Ishikawa (cell line): Measurements from ENCODE around the gene HDGFL2.

ENCODE experiments used
- CEBPB ChIP-seq: IDR thresholded peaks from 2 replicates; pipeline ENCODE4 v1.6.1; 2012
- CREB1 ChIP-seq: IDR thresholded peaks from 2 replicates; pipeline ENCODE4 v1.6.1; 2012; ENCODE audit warnings: low read depth
- EGR1 ChIP-seq: IDR thresholded peaks from 2 replicates; pipeline ENCODE4 v1.6.1; 2012
- EP300 ChIP-seq: IDR thresholded peaks from 2 replicates; pipeline ENCODE4 v1.6.1; 2012; ENCODE audit warnings: borderline replicate concordance
- FOXM1 ChIP-seq: IDR thresholded peaks from 2 replicates; pipeline ENCODE4 v1.6.1; 2012; ENCODE audit warnings: low read depth, borderline replicate concordance
- NFIC ChIP-seq: IDR thresholded peaks from 2 replicates; pipeline ENCODE4 v1.6.1; 2012
- RAD21 ChIP-seq: IDR thresholded peaks from 2 replicates; pipeline ENCODE4 v1.6.1; 2012; ENCODE audit warnings: low read depth
- TAF1 ChIP-seq: IDR thresholded peaks from 2 replicates; pipeline ENCODE4 v1.6.1; 2012; ENCODE audit warnings: low read depth, mild to moderate bottlenecking
- TCF12 ChIP-seq: IDR thresholded peaks from 2 replicates; pipeline ENCODE4 v1.6.1; 2012; ENCODE audit warnings: low read depth
- TEAD4 ChIP-seq: IDR thresholded peaks from 2 replicates; pipeline ENCODE4 v1.6.1; 2012
- YY1 ChIP-seq: IDR thresholded peaks from 2 replicates; pipeline ENCODE4 v1.6.1; 2012; ENCODE audit warnings: low read depth
- ZBTB7A ChIP-seq: IDR thresholded peaks from 2 replicates; pipeline ENCODE4 v1.6.1; 2012; ENCODE audit warnings: low read depth
- TF ChIP-seq, protein P1 (sequence below): IDR thresholded peaks from 2 replicates; pipeline ENCODE4 v1.6.1; 2012
- TF ChIP-seq, protein P2 (sequence below): IDR thresholded peaks from 2 replicates; pipeline ENCODE4 v1.6.1; 2012; ENCODE audit warnings: low read depth, mild to moderate bottlenecking
- TF ChIP-seq, protein P3 (sequence below): IDR thresholded peaks from 2 replicates; pipeline ENCODE4 v1.6.1; 2012

HDGFL2 gene

DNA sequence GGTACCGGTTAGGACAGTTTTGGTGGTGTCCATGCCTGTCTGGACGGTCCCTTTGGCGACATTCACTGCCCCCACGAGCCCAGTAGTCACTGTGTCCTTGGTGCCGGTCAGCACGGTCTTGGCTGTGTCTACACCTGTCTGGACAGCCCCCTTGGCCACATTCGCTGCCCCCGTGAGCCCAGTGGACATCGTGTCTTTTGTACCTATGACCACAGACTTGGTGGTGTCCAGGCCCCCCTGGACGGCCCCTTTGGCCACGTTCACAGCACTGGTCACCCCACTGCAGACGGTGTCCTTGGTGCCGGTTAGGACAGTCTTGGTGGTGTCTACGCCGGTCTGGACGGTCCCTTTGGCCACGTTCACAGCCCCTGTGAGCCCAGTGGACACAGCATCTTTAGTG is 40.0 kb downstream of the HDGFL2 start:
- no peak for TF ChIP-seq TEAD4
- no peak for TF ChIP-seq EP300
- no peak for TF ChIP-seq ZBTB7A
- TF ChIP-seq YY1: no peak
- TF ChIP-seq NFIC: no peak
- TF ChIP-seq, protein P1, sequence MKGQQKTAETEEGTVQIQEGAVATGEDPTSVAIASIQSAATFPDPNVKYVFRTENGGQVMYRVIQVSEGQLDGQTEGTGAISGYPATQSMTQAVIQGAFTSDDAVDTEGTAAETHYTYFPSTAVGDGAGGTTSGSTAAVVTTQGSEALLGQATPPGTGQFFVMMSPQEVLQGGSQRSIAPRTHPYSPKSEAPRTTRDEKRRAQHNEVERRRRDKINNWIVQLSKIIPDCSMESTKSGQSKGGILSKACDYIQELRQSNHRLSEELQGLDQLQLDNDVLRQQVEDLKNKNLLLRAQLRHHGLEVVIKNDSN: no peak

DNA sequence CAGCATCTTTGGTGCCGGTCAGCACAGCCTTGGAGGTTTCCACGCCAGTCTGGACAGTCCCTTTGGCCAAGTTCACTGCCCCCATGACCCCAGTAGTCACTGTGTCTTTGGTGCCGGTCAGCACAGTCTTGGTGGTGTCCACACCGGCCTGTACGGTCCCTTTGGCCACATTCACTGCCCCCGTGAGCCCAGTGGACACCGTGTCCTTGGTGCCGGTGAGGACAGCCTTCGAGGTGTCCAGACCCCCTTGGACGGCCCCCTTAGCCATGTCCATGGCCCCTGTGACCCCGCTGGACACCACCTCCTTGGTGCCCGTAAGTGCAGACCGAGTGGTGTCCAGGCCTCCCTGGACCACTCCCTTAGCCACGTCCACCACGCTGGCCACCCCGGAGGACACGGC is 41.2 kb downstream of the HDGFL2 start:
- TF ChIP-seq CEBPB (no peak), RAD21 (no peak)
- TF ChIP-seq, protein P1: no peak

DNA sequence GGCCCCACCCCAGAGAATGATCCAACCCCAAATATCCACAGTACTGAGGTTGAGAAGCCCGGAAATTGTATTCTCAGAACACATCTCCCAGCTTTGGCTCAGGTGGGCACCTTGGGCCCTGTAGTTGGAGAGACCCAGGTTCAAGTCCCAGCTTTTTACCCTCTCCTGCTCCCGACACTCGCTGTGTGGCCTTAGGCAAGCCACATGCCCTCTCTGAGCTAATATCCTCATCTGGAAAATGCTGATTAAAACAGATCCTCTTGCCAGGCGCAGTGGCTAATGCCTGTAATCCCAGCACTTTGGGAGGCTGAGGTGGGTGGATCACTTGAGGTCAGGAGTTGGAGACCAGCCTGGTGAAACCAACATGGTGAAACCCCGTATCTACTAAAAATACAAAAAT is 43.6 kb downstream of the HDGFL2 start:
- TF ChIP-seq ZBTB7A (no peak), TCF12 (no peak), RAD21 (no peak), EP300 (no peak), CREB1 (no peak), NFIC (no peak), EGR1 (no peak), YY1 (no peak), CEBPB (no peak), TAF1 (no peak), TEAD4 (no peak), FOXM1 (no peak)
- TF ChIP-seq, protein P2, sequence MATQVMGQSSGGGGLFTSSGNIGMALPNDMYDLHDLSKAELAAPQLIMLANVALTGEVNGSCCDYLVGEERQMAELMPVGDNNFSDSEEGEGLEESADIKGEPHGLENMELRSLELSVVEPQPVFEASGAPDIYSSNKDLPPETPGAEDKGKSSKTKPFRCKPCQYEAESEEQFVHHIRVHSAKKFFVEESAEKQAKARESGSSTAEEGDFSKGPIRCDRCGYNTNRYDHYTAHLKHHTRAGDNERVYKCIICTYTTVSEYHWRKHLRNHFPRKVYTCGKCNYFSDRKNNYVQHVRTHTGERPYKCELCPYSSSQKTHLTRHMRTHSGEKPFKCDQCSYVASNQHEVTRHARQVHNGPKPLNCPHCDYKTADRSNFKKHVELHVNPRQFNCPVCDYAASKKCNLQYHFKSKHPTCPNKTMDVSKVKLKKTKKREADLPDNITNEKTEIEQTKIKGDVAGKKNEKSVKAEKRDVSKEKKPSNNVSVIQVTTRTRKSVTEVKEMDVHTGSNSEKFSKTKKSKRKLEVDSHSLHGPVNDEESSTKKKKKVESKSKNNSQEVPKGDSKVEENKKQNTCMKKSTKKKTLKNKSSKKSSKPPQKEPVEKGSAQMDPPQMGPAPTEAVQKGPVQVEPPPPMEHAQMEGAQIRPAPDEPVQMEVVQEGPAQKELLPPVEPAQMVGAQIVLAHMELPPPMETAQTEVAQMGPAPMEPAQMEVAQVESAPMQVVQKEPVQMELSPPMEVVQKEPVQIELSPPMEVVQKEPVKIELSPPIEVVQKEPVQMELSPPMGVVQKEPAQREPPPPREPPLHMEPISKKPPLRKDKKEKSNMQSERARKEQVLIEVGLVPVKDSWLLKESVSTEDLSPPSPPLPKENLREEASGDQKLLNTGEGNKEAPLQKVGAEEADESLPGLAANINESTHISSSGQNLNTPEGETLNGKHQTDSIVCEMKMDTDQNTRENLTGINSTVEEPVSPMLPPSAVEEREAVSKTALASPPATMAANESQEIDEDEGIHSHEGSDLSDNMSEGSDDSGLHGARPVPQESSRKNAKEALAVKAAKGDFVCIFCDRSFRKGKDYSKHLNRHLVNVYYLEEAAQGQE: no peak
- TF ChIP-seq, protein P1: no peak
- TF ChIP-seq, protein P3, sequence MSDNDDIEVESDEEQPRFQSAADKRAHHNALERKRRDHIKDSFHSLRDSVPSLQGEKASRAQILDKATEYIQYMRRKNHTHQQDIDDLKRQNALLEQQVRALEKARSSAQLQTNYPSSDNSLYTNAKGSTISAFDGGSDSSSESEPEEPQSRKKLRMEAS: no peak

DNA sequence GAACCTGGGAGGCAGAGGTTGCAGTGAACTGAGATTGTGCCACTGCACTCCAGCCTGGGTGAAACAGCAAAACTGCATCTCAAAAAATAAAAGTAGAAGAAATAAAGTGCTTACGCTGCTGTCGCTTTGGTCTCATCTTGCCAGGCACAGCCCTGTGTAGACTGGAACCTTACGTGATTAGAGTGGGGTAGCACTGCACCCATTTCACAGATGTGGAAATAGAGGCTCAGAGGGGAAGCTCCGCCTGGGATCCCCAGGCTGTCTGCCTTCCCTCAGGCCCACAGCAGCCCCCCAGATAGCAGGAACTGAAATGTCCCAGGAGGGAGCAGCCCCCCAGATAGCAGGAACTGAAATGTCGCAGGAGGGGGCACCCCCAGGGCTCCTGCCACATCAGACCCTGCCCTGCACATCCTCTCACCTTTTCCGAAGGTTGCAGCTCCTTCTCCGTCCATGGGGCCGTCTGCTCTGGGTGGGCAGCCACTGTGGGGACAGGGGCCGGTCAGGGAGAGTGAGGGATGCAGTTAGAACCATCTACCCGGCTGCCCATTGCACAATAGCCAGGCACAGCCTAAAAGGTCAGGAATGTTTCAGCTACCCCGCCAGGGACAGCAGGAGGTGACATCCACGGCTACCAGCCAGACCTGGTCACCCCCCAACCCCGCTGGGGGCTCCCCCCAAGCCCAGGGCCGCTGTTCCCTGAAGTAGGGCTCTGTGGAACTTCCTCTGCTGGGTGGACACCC is 44.3 kb downstream of the HDGFL2 start:
- TF ChIP-seq EP300: no peak
- no peak for TF ChIP-seq TAF1
- TF ChIP-seq RAD21: no peak
- TF ChIP-seq NFIC: no peak
- TF ChIP-seq CEBPB: peak; percentile 63; the same call in 1 of the 2 replicates
- TF ChIP-seq, protein P1: no peak
- no peak for TF ChIP-seq FOXM1

DNA sequence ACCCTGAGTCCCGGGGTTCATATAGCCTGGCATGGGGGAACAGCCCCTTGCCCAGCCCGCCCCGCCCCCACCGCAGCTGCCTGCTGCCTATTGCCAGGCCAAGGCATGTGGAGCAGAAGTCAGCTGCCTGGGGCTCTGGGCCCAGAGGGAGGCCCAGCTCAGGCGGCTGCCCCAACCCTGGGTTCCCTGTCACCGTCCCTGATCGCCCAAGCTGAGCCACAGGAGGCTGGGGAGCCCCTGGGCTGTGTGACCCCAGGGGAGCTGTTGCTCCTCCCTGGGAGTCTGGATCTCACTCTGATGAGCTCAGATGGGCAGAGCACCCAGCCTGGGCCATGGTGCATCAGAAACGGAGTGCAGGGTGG is 44.8 kb downstream of the HDGFL2 start:
- TF ChIP-seq, protein P3: no peak
- TF ChIP-seq EGR1 (no peak), YY1 (no peak), EP300 (no peak), CEBPB (no peak), TCF12 (no peak), RAD21 (no peak), TEAD4 (no peak), NFIC (no peak), TAF1 (no peak), ZBTB7A (no peak), FOXM1 (no peak), CREB1 (no peak)
- TF ChIP-seq, protein P1: no peak
- TF ChIP-seq, protein P2: no peak
